Stimulated activated CD4-positive, alpha-beta T cell treated with anti-CD3 and anti-CD28 coated beads, Interleukin-1b, Interleukin-23, amount 100 ng/mL, for 1 hour (primary cell): Measurements from ENCODE around the gene PLCXD1.
"Not testable (repeated sequence)": the region's sequence is repeated elsewhere in the genome, so short reads cannot be mapped to it uniquely, and the experiment has no call there.

Experiments used
- DNase-seq, 2 donors: peaks; one replicate each; pipeline ENCODE4 v3.0.0-alpha.2; 2020; ENCODE audit warnings: low read depth in 2 of 2

The PLCXD1 gene, protein sequence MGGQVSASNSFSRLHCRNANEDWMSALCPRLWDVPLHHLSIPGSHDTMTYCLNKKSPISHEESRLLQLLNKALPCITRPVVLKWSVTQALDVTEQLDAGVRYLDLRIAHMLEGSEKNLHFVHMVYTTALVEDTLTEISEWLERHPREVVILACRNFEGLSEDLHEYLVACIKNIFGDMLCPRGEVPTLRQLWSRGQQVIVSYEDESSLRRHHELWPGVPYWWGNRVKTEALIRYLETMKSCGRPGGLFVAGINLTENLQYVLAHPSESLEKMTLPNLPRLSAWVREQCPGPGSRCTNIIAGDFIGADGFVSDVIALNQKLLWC

DNA sequence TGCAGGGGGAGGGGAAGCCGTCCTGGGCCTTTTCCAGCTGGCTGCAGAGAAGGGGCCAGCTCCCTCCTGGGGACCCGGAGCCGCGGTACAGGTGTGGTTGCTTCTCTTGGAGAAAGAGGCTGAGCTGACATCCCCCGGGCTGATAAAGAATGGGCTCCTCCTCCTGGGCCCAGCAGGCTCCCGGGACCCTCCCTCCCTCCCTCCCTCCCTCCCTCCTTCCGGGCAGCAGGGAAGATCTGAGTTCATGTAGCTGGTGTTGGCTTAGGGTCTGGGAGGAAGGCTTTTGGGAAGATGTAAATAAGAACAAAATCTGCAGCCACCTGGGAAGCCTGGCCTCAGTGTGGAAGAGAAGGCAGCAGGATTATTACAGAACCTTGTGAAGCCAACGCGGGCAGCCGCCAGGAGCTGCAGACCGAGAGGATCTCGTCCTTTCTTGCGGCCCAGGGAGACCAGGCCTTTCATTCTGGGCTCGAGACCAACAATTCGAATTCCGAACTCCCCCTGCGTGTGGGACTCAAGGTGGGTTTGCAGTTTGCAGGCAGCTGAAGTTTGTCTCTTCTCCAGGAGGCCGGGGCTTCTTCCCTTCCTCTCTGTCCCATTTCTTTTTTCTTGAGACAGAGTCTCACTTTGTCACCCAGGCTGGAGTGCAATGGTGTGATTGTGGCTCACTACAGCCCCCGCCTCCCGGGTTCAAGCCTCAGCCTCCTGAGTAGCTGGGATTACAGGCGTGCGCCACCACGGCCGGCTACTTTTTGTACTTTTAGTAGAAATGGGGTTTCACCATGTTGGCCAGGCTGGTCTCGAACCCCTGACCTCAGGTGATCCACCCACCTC lies at the start of gene PLCXD1:
PLCXD1 (plus strand) TSS at position 216 of the 834 bp plus-strand sequence. CDS start 2,807 bp downstream, outside the sequence.
- no peak for DNase-seq

DNA sequence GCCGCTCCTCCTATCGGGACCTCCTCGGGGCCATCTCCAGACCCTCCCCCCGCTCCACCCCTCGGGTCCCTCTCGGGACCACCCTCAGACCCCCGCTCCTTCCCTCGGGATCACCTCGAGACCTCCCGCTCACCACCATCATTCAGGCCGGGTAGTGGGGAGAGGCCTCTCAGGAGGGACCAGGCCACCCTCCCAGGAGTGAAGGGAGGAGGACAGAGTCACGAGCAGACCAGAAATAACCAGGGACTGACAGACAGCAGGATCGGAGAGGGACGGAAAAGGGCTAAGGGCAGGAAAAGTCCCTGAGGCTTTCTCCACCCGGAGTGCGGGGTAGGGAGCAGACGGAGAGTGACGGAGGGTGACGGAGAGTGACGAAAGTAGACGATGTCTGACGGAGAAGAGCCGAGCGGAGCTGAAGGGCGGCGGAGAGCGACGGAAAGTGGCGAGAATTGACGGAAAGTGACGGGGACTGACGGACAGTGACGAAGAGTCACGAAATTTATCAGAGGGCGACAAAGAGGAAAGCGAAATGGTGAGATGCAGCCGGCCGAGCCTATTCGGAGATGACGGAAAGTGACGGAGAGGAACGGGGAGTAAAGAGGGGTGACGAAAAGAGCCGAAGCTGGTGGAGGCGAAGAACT lies 49.4 kb upstream of the PLCXD1 start:
- not testable (repeated sequence) for DNase-seq

DNA sequence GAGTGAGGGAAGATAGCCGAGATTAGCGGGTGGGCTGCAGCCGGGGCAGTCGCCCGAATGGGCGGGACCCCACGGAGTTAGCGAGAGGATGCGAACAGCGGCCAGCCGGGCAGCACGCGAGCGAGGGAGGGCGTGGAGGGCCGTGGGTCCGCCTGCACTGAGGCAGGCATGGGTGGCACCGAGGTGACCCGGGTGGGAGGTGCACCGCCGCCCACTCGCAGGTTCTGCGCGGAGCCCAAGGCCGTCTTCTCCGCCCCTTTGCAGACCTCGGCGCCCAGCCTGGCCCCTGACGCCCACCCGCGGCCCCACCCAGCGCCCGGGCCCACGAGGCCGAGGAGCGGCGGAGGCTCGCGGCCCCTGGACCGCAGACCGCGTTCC lies 48.9 kb upstream of the PLCXD1 start:
- DNase-seq, result not testable (repeated sequence)

DNA sequence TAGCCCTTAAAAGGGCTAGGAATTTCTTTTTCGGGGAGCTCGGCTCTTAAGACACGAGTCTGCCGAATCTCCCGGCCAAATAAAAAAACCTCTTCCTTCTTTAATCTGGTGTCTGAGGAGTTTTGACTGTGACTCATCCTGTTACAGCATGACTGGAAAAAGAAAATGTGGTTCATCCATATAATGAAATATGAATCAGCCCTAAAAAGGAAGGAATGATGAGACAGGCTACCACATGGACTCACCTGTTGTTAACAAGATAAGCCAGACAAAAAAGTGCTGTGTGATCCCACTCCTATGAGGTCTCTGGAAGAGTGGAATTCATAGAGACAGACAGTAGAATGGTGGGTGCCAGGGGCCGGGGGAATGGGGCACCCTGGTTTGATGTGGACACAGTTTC lies 45.0 kb upstream of the PLCXD1 start:
- DNase-seq, result not testable (repeated sequence)

DNA sequence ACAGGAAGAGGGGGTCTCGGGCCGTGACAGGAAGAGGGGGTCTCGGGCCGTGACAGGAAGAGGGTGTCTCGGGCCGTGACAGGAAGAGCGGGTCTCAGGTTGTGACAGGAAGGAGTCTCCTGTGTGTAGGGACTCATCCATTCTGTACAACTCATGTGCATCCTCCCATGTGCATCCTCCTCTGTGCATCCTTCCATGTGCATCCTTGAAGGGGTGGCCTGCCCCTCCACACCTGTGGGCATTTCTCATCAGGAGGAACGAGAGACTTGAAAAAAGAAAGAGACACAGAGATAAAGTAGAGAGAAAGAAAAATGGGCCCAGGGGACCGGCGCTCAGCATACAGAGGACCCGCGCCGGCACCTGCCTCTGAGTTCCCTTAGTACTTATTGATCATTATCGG lies 30.2 kb upstream of the PLCXD1 start:
- DNase-seq, result no peak

DNA sequence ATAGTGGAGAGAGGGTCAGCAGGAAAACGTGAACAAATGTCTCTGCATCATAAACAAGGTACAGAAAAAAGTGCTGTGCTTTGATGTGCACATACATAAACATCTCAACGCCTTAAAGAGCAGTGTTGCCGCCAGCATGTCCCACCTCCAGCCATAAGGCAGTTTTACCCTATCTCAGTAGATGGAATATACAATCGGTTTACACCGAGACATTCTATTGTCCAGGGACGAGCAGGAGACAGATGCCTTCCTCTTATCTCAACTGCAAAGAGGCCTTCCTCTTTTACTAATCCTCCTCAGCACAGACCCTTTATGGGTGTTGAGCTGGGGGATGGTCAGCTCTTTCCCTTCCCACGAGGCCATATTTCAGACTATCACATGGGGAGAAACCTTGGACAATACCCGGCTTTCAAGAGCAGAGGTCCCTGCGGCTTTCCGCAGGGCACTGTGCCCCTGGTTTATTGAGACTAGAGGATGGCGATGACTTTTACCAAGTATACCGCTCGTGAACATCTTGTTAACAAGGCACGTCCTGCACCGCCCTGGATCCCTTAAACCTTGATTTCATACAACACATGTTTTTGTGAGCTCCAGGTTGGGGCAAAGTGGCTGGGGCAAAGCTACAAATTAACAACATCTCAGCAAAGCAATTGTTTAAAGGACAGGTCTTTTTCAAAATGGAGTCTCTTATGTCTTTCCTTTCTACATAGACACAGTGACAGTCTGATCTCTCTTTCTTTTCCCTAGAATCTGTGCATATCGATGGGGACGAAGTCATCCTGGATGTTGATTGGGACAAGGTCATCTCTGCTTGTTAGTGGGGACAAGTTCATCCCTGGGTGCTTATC lies 29.6 kb upstream of the PLCXD1 start:
- not testable (repeated sequence) for DNase-seq

DNA sequence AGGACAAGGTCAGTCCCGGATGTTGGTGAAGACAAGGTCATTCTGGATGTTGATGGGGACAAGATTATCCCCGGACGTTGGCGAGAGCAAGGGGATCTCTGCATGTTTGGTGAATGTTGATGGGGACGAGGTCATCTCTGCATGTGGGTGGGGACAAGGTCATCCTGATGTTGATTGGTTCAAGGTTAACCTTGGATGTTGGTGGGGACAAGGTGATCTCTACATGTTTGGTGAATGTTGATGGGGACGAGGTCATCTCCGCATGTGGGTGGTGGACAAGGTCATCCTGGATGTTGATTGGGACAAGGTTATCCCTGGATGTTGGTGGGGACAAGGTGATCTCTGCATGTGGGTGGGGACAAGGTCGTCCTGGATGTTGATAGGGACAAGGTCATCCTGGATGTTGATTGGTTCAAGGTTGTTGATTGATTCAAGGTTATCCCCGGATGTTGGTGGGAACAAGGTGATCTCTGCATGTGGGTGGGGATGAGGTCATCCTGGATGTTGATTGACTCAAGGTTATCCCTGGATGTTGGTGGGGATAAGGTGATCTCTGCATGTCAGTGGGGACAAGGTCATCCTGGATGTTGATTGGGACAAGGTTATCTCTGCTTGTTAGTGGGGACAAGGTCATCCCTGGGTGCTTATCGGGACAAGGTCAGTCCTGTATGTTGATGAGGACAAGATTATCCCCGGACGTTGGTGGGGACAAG lies 28.8 kb upstream of the PLCXD1 start:
- DNase-seq, result no peak

DNA sequence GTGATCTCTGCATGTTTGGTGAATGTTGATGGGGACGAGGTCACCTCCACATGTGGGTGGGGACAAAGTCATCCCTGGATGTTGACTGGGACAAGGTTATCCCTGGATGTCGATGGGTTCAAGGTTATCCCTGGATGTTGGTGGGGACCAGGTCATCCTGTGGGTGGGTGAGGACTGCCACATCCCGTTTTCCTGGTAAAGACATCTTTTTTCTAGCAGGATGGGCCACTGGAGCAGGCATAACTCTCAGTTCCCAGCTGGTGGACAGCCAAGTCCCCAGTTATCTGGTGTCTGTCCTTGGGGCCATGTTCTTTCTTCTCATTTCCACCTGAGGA lies 28.3 kb upstream of the PLCXD1 start:
- DNase-seq, result no peak

DNA sequence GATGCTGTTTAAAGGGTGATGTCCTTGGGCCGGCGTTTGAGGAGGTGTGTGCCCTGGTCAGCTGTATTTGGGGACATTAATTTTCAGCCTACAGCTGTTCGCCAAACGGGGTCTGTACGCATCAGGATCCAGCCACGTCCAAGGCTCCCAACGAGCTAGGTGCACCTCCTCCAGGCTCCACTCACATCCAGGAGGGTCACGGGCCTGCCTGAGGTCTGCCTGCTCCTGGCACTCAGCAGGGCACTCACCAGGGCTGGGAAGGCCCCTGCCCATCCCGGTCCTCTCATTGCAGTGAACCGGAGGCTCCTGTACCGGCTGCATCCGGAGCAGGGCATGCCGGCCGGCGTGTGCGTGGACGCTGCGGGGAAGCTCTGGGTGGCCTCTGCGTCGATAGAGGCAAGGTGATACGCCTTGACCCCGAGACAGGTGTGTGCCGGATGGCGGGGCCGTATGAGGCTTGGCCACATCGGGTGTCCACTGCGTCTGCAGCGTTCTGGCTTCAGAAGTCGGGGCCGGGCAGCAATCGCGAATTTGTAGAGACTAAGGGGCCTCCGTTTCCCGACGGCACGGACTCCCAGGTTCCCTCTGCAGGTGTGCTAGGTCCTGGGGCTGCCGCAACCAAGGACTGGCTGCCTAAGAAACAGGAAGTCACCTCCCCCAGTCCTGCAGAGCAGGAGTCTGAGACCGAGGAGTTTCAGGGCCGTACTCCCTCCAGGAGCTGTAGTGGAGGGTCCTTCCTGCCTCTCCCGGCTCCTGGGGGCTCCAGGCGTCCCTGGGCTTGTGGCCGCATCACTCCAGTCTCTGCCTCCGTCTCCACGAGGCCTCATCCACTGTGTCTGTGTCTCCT lies 27.5 kb upstream of the PLCXD1 start:
- DNase-seq, result no peak

DNA sequence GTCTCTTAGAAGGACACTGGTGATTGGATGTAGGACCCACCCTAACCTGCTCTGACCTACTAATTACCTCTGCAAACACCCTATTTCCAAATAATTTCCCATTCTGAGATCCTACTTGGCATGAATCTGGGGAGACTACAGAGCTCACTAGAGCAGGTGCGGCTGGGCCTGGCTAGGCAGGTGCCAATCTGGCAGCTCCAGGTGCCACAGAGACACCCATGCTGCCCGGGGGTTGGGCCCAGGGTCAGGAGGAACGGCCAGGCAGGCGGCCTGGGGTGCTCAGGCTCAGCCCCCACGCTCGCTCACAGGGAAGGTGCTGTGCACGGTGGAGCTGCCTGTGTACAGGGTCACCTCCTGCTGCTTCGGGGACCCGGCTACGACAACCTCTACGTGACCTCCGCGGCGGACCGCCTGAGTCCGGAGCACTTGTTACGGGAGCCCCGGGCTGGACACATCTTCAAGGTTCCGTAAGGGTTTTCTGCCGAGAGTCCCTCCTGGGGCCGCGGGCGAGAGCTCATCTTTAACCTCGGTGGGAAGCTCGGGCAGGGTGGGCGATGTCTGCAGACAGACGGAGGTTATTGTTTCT lies 26.5 kb upstream of the PLCXD1 start:
- DNase-seq, result no peak

DNA sequence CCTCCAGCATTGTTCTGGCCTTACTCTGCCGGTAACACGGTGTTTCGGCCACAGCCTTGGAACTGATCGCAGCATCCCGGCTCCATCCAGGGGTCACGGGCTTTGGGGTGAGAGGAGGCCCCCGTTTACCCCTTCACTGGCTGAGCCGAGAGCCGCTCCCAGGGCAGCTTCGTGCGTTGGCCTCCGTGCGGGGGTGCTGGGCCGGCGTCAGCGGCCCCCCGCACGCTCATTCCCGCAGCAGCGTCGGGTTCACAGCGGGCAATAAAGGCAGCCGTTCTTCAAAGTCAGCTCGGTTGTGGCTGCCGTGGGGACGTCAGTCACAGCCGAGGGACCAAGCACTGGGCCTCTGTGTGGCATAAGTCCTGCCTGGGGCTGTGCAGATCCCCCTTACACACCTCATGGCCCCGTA lies 25.3 kb upstream of the PLCXD1 start:
- no peak for DNase-seq

DNA sequence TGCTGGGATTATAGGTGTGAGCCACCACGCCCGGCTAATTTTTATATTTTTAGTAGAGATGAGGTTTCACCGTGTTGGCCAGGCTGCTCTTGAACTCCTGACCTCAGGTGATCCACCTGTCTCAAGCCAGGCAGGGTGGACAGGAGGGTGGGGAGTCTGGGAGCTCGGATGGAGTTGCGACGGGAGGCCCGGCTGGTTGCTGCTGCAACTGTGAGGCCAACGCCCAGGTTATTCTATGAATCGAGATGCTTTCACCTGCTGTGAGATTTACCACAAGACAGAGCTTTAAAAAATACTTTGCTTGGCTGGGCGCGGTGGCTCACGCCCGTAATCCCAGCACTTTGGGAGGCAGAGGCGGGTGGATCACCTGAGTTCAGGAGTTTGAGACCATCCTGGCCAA lies 24.1 kb upstream of the PLCXD1 start:
- DNase-seq, result not testable (repeated sequence)

DNA sequence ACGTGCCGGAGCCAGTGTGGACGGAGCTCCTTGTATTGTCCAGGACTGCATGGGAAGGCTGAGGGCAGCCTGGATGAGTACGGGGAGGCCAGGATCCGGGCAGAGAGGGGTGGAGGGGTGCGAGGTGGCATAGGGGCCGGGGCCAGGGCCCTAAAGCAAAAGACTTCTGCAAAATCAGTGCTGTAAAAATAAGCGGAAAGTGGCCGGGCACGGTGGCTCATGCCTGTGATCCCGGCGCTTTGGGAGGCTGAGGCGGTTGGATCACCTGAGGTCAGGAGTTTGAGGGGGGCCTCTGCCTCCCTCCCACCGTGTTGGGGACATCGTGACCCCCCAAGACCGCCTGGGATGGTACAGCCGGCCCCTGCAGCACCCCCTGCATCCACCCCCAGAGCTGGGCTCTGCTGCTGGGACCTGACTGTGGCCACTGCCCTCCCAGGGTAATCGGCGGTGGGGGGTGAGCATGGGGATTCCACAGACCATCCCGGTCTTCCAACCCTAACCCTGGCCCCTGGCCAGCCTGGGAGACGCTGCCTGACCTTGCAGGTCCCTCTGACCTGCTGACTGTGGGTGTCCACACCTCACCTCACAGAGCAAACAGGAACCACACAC lies 23.4 kb upstream of the PLCXD1 start:
- no peak for DNase-seq

DNA sequence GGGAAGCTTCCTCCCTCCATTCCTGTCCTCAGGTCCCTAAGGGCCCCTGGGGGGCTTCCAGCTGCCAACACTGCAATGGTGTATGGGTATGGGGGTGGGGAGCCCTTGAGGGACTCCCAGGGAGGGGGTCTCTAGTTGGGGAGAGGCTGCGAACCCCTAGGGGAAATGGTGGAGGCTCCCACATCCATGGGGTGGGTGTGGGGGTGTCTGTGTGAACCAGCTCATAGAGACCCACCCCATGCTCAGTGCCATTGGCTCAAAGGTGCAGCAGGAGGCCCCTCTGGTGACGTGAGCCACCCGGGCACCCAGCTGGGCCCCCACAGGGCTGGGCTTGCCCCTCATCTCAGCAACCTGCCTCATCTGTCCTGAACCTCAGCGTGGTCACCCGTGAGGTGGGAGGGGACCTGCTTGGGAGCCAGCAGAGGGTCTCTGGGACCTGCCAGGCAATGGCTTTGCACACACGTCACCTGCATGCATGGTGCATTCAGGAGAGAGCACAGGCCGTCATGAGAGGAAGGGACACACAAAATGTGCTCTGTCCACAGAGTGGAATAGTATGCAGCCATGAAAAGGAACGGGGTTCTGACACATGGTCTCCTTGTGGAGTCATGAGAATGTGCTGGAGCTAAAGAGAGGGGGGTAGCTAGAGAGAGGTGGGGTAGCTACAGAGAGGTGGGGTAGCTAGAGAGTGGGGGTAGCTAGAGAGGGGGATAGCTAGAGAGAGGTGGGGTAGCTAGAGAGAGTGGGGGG lies 22.7 kb upstream of the PLCXD1 start:
- no peak for DNase-seq

DNA sequence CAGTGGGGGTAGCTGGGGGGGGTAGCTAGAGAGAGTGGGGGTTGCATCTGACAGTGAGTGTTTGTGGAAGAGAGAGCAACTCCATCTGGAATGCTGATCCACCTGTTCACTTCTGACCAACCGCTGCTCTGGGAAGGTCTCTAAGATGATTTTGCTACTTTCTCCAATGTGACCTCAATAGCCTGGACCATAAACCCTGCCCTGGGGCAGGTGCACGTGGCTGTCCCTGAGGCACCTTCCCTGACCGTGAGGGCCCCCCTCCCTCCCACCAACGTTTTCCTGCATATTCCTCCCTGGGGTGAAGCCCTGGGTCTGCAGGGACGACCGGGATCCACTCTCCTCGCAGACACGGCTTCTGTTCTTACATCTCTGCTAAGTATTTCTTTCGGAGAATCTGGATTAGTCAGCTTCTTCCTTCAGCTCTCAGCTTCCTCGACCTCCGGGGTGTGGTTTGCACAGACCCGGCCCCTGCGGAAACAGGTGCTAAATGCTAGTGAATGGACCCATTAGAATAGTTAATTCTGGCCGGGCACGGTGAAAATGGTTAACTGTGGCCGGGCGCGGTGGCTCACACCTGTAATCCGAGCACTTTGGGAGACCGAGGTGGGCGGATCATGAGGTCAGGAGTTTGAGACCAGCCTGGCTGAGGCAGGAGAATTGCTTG lies 21.4 kb upstream of the PLCXD1 start:
- no peak for DNase-seq

DNA sequence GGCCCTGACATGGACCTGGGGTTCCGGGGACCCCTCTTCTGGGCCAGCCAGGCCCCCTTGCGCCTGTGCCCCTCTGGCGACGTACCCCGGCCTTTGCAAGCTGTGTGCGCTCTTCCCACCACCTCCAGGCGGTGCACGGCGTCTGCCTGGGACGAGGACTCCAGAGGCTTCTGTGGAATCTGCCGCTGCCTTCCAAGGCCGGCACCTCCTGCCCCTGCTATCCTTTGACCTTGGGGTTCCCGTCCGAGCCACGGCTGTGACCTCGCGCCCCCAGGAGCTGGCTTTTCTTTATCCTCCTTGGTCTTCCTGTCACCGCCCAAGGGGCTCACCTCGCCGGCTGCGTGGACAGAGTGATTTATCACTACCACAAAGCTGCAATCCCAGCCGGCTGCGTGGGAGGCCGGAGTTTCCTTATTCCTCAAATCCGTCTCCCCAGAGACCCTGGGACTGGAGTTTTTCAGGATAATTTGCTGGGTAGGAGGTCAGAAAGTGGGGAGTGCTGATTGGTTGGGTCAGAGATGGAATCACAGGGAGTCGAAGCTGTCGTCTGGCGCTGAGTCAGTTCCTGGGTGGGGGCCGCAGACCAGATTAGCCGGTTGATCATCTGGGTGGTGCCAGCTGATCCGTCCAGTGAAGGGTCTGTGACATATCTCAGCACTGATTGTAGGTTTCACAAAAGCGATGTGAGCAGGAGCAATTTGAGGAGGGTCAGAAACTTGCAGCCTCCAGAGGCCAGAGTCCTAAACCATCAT lies 19.8 kb upstream of the PLCXD1 start:
- DNase-seq, result no peak

DNA sequence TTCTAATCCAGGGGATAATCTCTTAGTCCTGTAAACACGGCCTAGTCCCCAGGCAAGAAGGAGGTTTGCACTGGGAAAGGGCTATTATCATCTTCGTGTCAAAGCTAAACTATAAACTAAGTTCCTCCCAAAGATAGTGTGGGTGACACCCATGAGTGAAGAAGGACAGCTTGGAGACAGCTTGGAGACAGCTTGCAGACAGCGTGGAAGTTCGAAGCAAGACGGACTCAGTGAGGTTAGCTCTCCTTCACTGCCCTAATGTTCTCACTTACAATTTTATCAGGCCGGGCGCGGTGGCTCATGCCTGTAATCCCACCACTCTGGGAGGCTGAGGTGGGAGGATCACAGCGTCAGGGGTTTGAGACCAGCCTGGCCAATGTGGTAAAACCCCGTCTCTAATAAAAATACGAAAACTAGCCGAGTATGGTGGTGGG lies 19.2 kb upstream of the PLCXD1 start:
- no peak for DNase-seq
